Right atrium auricular region (tissue), 2 donors: ENCODE measurements around the gene WDR1. TPM values are rescaled to one million over a fixed set of nuclear protein-coding genes. Genes with fewer than 3 reads are reported as not detected.

Experiments
- DNase-seq: peaks from one replicate; pipeline ENCODE4 v3.0.0-alpha.2; 2019; ENCODE audit warnings: low spot score
- H3K27ac ChIP-seq, 2 donors: fragments of 200-600 bp; sonication (generic); 1 replicate in 1 of 2; 2 replicates in 1 of 2; pipeline ENCODE4 v1.5.1; 2016 to 2019
- H3K27me3 ChIP-seq, 2 donors: fragments of 200-600 bp; sonication (generic); one replicate each; pipeline versions ENCODE4 v1.5.1 to v1.6.0; 2017 to 2019
- H3K36me3 ChIP-seq: fragments of 200-600 bp; sonication (generic); one replicate; pipeline ENCODE4 v1.5.1; 2016
- H3K4me1 ChIP-seq, 2 donors: fragments of 200-600 bp; sonication (generic); one replicate each; pipeline versions ENCODE4 v1.5.1 to v1.6.0; 2017 to 2019
- H3K4me3 ChIP-seq, 2 donors: fragments of 200-600 bp; sonication (generic); 1 replicate in 1 of 2; 2 replicates in 1 of 2; pipeline ENCODE4 v1.5.1; 2017 to 2019; ENCODE audit warnings: mild to moderate bottlenecking in 1 of 2, moderate library complexity in 1 of 2
- H3K9me3 ChIP-seq, 2 donors: fragments of 200-600 bp; sonication (generic); one replicate each; pipeline ENCODE4 v1.5.1; 2019
- CTCF ChIP-seq, 2 donors: fragments of 200-600 bp; sonication (generic); IDR thresholded peaks; one replicate each; pipeline ENCODE4 v1.5.1; 2019; ENCODE audit warnings: antibody characterized with exemption in 2 of 2
- total RNA-seq, 2 donors: library from RNA; depleted of rRNA; stranded (reverse); fragments of >200 nt; gene quantifications; one replicate each; pipeline ENCODE4 v1.1.0, GENCODE V29; 2016

Gene WDR1
- total RNA-seq, 2 donors from 2014 or later, result 109 to 216 TPM

GRCh38 chr4:10040049-10040892 is 76.3 kb downstream of the WDR1 start:
- Histone ChIP-seq H3K36me3 (no peaks in the 10 kb centered on the region), H3K4me3 (no peak overlapping the region), H3K27ac (no peak overlapping the region), H3K4me1 (no peaks in the 10 kb centered on the region), H3K9me3 (peaks cover 0 to 10% of the 10 kb centered on the region in 2 donors), H3K27me3 (no peaks in the 10 kb centered on the region)
- no peak for TF ChIP-seq CTCF (IDR thresholded peaks at IDR 0.05)
- DNase-seq, result no peak

GRCh38 chr4:10036807-10037342 is 79.7 kb downstream of the WDR1 start:
- Histone ChIP-seq H3K9me3 (no peaks in the 10 kb centered on the region), H3K27ac (no peak overlapping the region), H3K27me3 (no peaks in the 10 kb centered on the region), H3K4me3 (no peak overlapping the region), H3K4me1 (peaks cover 0 to 28% of the 10 kb centered on the region in 2 donors), H3K36me3 (no peaks in the 10 kb centered on the region)
- no peak for TF ChIP-seq CTCF (IDR thresholded peaks at IDR 0.05)
- DNase-seq, result no peak

GRCh38 chr4:10035130-10035529 is 81.5 kb downstream of the WDR1 start:
- no peak overlapping the region for H3K4me3 ChIP-seq
- no peaks in the 10 kb centered on the region for H3K36me3 ChIP-seq
- H3K4me1 ChIP-seq, result peaks cover 0 to 43% of the 10 kb centered on the region in 2 donors
- DNase-seq, result no peak
- no peaks in the 10 kb centered on the region for H3K27me3 ChIP-seq
- no peak overlapping the region for H3K27ac ChIP-seq
- no peaks in the 10 kb centered on the region for H3K9me3 ChIP-seq
- TF ChIP-seq CTCF (IDR thresholded peaks at IDR 0.05), result no peak

GRCh38 chr4:10034612-10035104 is 81.9 kb downstream of the WDR1 start:
- H3K27ac ChIP-seq, result no peak overlapping the region
- H3K36me3 ChIP-seq, result no peaks in the 10 kb centered on the region
- no peaks in the 10 kb centered on the region for H3K27me3 ChIP-seq
- DNase-seq, result no peak
- TF ChIP-seq CTCF (IDR thresholded peaks at IDR 0.05), result no peak
- no peak overlapping the region for H3K4me3 ChIP-seq
- no peaks in the 10 kb centered on the region for H3K9me3 ChIP-seq
- H3K4me1 ChIP-seq, result peaks cover 0 to 43% of the 10 kb centered on the region in 2 donors

- H3K4me3 ChIP-seq, result no peak overlapping the region
- H3K27me3 ChIP-seq, result no peaks in the 10 kb centered on the region
- no peaks in the 10 kb centered on the region for H3K9me3 ChIP-seq
- H3K4me1 ChIP-seq, result peaks cover 0 to 43% of the 10 kb centered on the region in 2 donors
- no peak for TF ChIP-seq CTCF (IDR thresholded peaks at IDR 0.05)
- no peak for DNase-seq
- no peaks in the 10 kb centered on the region for H3K36me3 ChIP-seq
- no peak overlapping the region for H3K27ac ChIP-seq
Observed at GRCh38 chr4:10034136-10034535, 82.5 kb downstream of the WDR1 start.
